ENCODE measurements around the gene DGKH. TPM values are rescaled to one million over a fixed set of nuclear protein-coding genes. Genes with fewer than 3 reads are reported as not detected.

DGKH gene
- total RNA-seq, 1 donor from 2014 or later, result 18.7 TPM

DNA sequence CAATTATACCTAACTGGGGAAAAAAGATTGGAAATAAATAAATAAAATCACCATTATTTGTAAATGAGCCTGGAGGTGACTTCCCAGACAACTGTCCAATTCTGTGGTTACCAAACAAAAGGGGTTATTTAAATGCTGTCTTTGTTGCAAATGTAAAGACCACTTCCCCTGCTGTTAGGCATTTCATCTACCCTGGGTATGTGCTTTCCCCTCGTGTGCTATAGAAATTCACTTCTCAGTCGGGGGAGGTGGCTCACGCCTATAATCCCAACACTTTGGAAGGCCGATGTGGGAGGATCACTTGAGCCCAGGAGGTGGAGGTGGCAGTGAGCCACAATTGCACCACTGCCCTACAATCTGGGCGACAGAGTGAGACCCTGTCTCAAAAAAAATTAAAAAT lies 121.6 kb downstream of the DGKH start:
- intact Hi-C loops (cut with DNase I), result no loop called here
- H3K36me3 ChIP-seq, result peaks cover 27% of the 10 kb centered on the region
- TF ChIP-seq, protein P1, sequence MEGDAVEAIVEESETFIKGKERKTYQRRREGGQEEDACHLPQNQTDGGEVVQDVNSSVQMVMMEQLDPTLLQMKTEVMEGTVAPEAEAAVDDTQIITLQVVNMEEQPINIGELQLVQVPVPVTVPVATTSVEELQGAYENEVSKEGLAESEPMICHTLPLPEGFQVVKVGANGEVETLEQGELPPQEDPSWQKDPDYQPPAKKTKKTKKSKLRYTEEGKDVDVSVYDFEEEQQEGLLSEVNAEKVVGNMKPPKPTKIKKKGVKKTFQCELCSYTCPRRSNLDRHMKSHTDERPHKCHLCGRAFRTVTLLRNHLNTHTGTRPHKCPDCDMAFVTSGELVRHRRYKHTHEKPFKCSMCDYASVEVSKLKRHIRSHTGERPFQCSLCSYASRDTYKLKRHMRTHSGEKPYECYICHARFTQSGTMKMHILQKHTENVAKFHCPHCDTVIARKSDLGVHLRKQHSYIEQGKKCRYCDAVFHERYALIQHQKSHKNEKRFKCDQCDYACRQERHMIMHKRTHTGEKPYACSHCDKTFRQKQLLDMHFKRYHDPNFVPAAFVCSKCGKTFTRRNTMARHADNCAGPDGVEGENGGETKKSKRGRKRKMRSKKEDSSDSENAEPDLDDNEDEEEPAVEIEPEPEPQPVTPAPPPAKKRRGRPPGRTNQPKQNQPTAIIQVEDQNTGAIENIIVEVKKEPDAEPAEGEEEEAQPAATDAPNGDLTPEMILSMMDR (IDR thresholded peaks at IDR 0.05), result no peak
- H3K4me1 ChIP-seq, result no peaks in the 10 kb centered on the region
- DNase-seq (no peak), ATAC-seq (no peak)
- no peaks in the 10 kb centered on the region for H3K27me3 ChIP-seq (ENCODE audit: low read depth)
- H3K4me3 ChIP-seq, result no peak overlapping the region
- H3K9me3 ChIP-seq, result no peaks in the 10 kb centered on the region
- H3K27ac ChIP-seq, result no peak overlapping the region

DNA sequence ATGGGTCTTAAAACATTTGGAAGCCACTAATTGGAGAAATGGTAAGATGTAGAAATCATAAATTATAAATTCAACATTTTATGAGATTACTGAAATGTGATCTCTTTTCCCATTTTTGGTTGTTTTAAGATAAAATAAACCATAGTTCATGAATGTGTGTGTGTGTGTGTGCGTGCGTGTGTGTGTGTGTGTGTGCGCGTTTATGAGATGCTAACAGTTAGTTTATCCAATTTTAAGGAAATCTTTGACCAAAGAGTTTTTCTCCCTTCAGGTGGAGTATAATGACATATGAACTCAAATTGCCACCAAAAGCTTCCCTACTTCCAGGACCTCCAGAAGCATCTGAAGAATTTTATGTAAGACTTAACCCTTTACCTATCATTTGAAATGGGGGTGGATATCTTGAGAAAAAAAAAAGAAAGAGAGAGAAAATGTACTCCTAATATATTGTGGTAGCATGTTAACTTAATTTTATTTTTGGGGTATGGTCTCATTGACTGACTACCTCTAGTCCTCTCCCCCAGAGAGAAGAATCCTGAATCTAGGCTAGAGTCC lies 125.4 kb downstream of the DGKH start:
- no peaks in the 10 kb centered on the region for H3K9me3 ChIP-seq
- ATAC-seq (no peak), DNase-seq (no peak)
- TF ChIP-seq, protein P1 (IDR thresholded peaks at IDR 0.05), result no peak
- no peak overlapping the region for H3K27ac ChIP-seq
- H3K36me3 ChIP-seq, result peaks cover 34% of the 10 kb centered on the region
- H3K27me3 ChIP-seq (ENCODE audit: low read depth), result no peaks in the 10 kb centered on the region
- no peak overlapping the region for H3K4me3 ChIP-seq
- intact Hi-C loops (cut with DNase I), result no loop called here
- no peaks in the 10 kb centered on the region for H3K4me1 ChIP-seq

DNA sequence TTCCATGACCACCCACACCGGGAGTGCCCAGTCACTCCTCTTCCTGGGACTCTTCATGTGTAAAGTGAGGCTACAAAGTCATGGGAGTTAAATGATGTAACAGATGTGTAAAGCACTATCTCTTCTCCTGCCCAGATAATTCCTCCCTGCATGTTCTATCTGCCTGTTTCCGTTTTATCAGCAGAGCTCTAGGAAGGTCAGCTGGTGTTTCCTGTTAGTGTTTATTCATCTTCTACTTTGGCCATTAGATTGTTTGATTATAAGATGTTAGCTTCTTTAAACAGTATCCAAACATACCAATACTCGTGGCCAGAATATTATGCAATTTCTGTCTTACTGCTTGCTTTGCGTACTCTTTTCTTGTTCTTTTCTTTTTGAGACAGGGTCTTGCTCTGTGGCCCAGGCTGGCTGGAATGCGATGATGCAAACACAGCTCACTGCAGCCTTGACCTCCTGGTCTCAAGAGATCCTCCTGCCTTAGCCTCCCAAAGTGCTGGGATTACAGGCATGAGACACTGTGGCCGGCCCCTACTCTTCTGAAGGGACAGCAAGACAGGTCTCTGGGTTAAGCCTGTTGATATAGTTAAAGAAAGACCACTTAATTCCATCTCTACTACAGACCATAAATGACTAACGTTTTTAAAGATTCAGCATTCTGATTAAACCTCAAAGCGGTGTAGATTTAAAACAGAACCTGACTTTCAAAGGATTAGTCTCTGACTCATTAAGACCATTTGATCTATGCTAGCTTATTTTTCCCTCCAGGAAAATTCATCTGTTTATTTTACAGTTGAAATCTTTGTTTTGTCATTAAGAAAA lies 126.1 kb downstream of the DGKH start:
- peaks cover 30% of the 10 kb centered on the region for H3K36me3 ChIP-seq
- no peaks in the 10 kb centered on the region for H3K27me3 ChIP-seq (ENCODE audit: low read depth)
- TF ChIP-seq, protein P1 (IDR thresholded peaks at IDR 0.05), result no peak
- no peaks in the 10 kb centered on the region for H3K4me1 ChIP-seq
- H3K9me3 ChIP-seq, result no peaks in the 10 kb centered on the region
- H3K27ac ChIP-seq, result no peak overlapping the region
- DNase-seq (no peak), ATAC-seq (no peak)
- intact Hi-C loops (cut with DNase I), result no loop called here
- no peak overlapping the region for H3K4me3 ChIP-seq

DNA sequence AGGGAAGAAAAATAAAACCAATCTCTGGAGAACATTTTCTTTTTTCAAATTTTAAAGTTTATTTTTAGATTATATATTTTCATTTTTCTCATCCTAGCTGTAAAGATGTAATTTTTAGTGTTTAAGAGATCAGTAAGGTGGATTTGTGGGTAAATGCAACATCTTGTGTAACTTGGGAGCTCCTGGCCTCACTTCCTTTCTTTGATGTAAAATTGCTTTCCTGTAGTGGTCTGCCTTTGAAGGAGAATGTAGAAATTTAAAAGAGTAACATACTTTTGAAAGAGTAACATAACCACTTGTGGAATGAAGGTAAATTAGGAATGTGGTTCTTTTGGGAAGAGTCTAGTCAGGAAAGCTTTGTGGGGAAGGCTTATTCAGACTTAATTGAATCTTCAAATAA lies 127.8 kb downstream of the DGKH start:
- intact Hi-C loops (cut with DNase I), result no loop called here
- Histone ChIP-seq H3K4me3 (no peak overlapping the region), H3K27me3 (ENCODE audit: low read depth) (no peaks in the 10 kb centered on the region), H3K9me3 (no peaks in the 10 kb centered on the region), H3K27ac (no peak overlapping the region), H3K4me1 (no peaks in the 10 kb centered on the region), H3K36me3 (peaks cover 32% of the 10 kb centered on the region)
- TF ChIP-seq, protein P1 (IDR thresholded peaks at IDR 0.05), result no peak
- DNase-seq (no peak), ATAC-seq (no peak)

DNA sequence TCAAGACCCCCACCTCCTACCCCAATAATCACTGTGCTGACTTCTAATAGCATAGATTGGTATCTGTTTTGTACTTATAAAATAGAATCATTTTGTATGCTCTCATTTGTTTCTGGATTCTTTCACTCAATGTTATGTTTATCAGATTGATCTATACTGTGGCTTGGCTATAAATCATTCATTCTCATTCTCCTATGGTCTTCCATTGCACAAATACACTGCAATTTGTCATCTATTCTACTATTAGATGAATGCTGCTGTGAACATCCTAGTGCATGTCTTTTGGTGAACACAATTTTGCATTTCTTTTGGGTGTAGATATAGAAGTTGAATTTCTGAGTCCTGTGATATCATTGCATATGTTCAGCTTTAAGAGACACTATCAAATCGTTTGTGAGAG lies 128.7 kb downstream of the DGKH start:
- no peak for DNase-seq
- H3K27ac ChIP-seq, result no peak overlapping the region
- TF ChIP-seq, protein P1 (IDR thresholded peaks at IDR 0.05), result no peak
- H3K4me1 ChIP-seq, result no peaks in the 10 kb centered on the region
- intact Hi-C loops (cut with DNase I), result no loop called here
- no peaks in the 10 kb centered on the region for H3K9me3 ChIP-seq
- ATAC-seq, result no peak
- no peak overlapping the region for H3K4me3 ChIP-seq
- H3K36me3 ChIP-seq, result peaks cover 36% of the 10 kb centered on the region
- H3K27me3 ChIP-seq (ENCODE audit: low read depth), result no peaks in the 10 kb centered on the region
